RKO (cell line): Measurements from ENCODE around the gene SAP30BP.
A peak's percentile ranks its signal among the peaks of the same experiment; 100 is the strongest.

ENCODE experiments used
- DNase-seq: peaks from one replicate; pipeline ENCODE4 v3.0.0-alpha.2; 2016; ENCODE audit warnings: low spot score

The SAP30BP gene

GRCh38 chr17:75721463-75722011 is 54.4 kb downstream of the SAP30BP start:
- DNase-seq: no peak

GRCh38 chr17:75722076-75722475 is 54.9 kb downstream of the SAP30BP start:
- no peak for DNase-seq

DNA sequence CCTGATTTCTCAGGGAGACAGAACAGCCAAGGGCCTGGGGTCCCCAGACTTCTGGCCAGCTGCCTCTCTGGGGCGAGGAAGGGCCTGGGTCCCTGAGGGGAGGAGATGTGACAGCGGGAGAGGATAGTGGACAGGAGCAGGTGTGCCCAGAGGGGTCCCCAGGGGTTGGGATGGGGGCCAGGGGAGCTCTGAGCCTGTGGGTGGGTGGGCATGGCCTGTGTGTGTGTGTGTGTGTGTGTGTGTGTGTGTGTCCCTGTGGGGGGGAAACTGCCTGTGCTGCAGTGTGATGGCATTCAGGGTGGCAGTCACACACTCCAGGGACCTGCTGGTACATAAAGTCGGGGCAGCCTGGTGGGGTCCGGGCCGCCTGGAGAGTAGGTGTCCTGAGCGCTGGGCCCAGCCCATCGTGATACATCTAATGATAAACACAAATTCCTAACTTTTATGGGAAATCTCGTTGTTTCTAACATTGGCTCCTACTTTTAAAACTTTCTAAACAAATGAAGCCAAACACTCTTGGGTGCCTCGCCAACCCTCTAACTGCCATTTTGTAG is 55.5 kb downstream of the SAP30BP start:
- DNase-seq: no peak

DNA sequence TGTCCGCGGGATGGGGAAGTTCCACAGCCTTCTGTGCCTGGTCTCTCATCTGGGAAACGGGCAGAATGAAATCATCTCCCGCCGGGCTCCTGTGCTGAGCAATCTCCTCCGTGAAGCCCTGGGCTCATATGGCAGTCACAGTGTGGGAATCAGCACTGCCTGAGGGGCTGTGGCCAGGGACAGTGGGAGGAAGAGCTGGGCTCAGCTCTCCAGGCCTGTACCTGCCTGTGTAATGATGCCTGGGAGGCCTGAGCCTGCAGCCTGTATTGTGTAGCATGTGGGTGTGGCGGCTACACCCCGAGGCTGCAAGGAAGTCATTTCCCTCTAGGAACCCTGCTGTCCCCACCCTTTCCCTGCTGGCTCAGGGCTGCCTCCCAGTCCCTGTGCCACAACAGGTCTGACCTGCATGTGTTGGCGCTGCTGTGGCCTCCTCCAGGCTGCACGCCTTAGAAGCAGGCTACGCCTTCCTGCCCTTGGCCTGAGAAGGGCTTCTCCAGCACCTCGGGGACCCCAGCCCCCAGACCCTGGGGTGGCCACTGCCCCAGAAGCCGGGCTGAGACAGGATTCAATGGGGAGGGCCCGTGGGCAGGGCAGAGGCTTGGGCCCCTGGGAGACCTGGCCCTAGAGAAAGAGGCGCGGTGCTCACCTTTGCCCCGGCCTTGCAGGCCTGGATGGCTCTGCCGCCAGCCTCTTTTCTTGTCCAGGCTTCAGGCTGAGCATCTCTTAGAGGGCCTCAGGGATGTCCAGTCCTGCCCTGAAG is 56.2 kb downstream of the SAP30BP start:
- no peak for DNase-seq

GRCh38 chr17:75724016-75725003 is 57.2 kb downstream of the SAP30BP start:
- DNase-seq: no peak

- DNase-seq: no peak
Measured at GRCh38 chr17:75725504-75725903, 58.4 kb downstream of the SAP30BP start.

DNA sequence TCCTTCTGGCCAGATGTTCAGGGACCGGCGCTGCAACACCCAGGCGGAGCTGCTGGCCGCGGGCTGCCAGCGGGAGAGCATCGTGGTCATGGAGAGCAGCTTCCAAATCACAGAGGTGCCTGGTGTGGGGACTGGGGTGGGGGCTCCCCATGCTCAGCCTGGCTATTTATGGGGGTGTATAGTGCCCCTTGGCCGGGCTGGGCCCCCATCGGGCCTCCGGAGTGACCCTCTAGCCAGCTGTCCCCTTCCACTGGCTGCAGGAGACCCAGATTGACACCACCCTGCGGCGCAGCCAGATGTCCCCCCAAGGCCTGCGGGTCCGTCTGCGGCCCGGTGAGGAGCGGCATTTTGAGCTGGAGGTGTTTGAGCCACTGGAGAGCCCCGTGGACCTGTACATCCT is 60.3 kb downstream of the SAP30BP start:
- no peak for DNase-seq

DNA sequence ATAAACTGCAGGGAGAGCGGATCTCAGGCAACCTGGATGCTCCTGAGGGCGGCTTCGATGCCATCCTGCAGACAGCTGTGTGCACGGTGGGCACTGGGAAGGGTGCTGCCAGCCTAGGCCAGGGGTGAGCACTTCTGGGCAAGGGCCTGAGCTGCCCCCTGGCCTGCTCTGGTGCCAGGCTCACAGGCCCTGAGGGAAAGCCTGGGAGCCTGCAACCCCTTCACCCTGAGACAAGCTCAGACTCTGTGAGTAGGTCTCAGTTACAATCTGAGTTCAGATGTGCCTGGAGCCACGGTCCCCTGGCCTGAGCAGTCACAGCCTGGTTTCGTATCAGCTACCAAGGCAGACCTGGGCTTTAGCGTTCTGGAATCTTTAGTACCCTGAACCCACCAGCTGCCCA is 62.2 kb downstream of the SAP30BP start:
- no peak for DNase-seq

DNA sequence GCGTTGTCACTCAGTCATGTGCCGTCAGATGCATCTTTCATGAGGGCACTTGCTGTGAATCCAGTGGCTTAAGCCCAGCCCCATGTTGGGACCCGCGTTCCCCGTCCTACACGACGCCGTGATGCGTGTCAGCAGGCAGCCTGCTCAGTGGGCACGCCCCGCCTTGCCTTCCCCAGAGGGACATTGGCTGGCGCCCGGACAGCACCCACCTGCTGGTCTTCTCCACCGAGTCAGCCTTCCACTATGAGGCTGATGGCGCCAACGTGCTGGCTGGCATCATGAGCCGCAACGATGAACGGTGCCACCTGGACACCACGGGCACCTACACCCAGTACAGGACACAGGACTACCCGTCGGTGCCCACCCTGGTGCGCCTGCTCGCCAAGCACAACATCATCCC is 62.9 kb downstream of the SAP30BP start:
- no peak for DNase-seq

- no peak for DNase-seq
Measured at GRCh38 chr17:75731086-75731715, 64.1 kb downstream of the SAP30BP start.

DNA sequence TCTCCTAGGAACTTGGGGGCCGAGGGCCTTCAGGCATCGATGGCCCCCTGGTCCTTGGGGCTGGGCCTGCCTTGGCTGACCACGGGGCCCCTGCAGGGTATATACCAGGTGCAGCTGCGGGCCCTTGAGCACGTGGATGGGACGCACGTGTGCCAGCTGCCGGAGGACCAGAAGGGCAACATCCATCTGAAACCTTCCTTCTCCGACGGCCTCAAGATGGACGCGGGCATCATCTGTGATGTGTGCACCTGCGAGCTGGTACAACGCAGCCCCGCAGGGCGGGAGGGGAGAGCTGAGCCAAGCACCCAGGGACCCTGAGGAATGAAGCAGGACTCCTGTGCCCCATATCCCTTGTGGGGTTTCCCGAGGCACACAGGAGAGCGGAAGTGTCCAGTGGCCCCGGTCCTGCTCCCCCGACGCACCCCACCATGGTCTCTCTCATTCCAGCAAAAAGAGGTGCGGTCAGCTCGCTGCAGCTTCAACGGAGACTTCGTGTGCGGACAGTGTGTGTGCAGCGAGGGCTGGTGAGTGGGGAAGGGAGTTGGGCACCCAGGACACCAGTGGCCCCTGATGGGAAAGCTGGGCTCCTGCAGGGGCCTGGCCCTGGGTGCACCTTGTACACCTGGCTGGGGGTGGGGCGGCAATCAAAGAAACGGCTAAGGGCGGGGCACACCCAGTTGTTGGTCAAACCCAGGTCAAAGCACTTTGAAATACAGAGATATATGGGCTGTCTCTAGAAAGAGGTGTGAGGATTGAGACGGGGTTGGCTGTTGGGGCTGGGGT is 64.8 kb downstream of the SAP30BP start:
- DNase-seq: no peak

- DNase-seq: no peak
Measured at GRCh38 chr17:75733471-75733870, 66.3 kb downstream of the SAP30BP start.

GRCh38 chr17:75734674-75735294 is 67.6 kb downstream of the SAP30BP start:
- DNase-seq: no peak

- no peak for DNase-seq
Measured at GRCh38 chr17:75736173-75736835, 69.2 kb downstream of the SAP30BP start.

DNA sequence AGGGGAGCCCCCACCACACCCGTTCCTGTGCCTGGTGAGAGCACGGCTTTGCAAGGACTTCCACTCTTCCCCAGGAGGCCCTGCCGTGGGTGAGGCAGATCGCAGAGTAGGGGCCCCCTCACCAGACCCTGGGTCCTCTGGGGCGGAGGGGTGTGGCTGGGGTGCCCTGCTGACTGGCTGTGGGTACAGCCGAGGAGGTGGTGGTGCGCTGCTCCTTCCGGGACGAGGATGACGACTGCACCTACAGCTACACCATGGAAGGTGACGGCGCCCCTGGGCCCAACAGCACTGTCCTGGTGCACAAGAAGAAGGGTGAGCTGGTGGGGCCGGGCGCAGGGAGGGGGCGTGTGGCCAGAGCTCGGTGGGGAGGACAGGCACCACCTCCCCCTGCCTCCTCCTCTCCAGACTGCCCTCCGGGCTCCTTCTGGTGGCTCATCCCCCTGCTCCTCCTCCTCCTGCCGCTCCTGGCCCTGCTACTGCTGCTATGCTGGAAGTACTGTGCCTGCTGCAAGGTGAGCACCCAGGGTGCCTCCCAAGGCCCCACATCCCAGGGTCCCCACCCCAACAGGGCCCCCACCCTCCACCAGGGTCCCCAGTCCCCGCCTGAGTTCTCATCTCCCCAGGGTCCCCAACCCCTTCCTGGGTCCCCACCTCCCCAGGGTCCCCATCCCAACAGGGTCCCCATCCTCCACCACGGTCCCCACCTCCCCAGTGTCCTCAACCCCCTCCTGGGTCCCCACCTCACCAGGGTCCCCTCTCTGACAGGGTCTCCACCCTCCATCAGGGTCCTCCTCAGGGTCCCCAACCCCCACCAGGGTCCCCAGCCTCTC is 70.2 kb downstream of the SAP30BP start:
- no peak for DNase-seq

- DNase-seq: peak; percentile 43
Measured at GRCh38 chr17:75738218-75738802, 71.2 kb downstream of the SAP30BP start.

DNA sequence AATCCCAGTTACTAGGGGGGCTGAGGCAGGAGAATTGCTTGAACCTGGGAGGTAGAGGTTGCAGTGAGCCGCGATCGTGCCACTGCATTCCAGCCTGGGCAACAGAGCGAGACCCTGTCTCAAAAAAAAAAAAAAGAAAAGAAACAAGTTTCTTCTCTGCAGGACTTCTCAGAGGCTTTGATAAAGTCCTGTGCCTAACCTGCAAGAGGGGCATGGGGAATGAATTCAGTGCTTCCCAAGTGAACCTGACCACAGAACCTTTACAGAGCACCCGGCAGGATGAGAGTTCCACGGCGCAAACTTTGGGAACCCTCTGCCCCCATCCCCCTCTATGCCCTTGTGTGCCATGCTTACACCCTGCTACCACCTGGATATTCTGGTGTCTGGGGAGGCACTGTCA is 72.0 kb downstream of the SAP30BP start:
- no peak for DNase-seq

- no peak for DNase-seq
Measured at GRCh38 chr17:75739801-75740200, 72.7 kb downstream of the SAP30BP start.

GRCh38 chr17:75740215-75740614 is 73.1 kb downstream of the SAP30BP start:
- DNase-seq: no peak
